ENCODE results near the gene PKIG. TPM values are rescaled to one million over a fixed set of nuclear protein-coding genes. Genes with fewer than 3 reads are reported as not detected.

The PKIG gene
- total and polyA plus RNA-seq, 10 of the 15 experiments (the other 5 are each of a cell fraction or from before 2014, with no cell fraction given), result 5.7 to 82.3 (median 39.7) TPM

DNA sequence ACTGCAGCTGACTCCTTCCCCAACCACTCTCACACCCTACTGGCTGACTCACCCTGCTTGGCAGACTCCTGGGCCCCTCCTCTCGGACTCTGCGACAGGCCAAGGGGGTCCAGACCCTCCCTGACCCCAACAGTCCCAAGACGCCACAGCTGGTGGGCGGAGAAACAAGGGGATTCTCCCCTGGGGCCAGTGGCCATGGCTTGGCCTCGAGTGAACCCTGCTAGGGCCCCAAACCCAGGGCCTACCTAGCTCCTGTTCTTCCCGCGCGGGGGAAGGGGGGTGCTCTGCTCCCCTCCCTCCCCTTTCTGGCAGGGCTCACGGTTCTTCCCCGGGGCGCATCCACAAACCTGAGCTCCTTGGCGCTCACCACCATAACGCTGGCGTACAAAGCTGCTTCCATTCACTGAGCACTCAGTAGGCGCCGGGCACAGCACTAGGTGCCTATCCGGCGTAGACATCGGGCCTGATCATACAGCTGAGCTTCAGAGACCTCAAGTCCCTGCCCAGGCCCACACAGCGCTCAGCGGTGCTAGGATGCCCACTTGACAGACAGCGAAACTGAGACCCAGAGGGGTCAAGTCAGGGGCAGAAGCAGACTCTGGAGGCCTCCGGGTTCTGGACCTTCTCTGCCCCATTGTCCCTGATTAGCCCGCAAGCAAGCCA, 68.5 kb downstream of the PKIG start:
- H3K9me3 ChIP-seq (replicated peaks; ENCODE audit: control insufficient read depth, insufficient read depth, low read length), result no peaks in the 10 kb centered on the region
- DNase-seq (ENCODE audit: low read depth, low spot score) (no peak), FAIRE-seq (no peak), ATAC-seq (peak; percentile 35)
- peak overlapping the region; percentile 83 for H3K27ac ChIP-seq (ENCODE audit: control insufficient read depth, insufficient read depth)
- H3K4me1 ChIP-seq (ENCODE audit: control insufficient read depth, insufficient read depth, low read length), result peaks cover 47% of the 10 kb centered on the region
- ChIA-PET RAD21 (ENCODE audit: unreplicated experiment) (interaction anchor here (0.9 to 5.1 kb wide), 16 partner anchors 8 to 175 kb away, joined by 3 to 55 read pairs (median 5); partner anchors contain the start of genes PKIG and TTPAL), SMC1A (ENCODE audit: uncharacterized antibody, unreplicated experiment) (interaction anchor here (0.6 to 4.3 kb wide), 14 partner anchors 8 to 175 kb away, joined by 3 to 47 read pairs (median 6); partner anchors contain the start of gene TTPAL), CTCF (interaction anchor here (0.6 to 8.5 kb wide), 10 partner anchors 13 to 68 kb away, joined by 3 to 134 read pairs (median 4); partner anchors contain the start of gene PKIG), POLR2A (interaction anchor here (0.7 to 2.5 kb wide), 13 partner anchors 8 to 176 kb away, joined by 3 to 18 read pairs (median 3); partner anchors contain the start of gene PKIG)
- H2AFZ ChIP-seq (ENCODE audit: control insufficient read depth, low read depth, low read length), result peak overlapping the region; percentile 73
- H3K27me3 ChIP-seq (replicated peaks in 1 of 2; ENCODE audit: control insufficient read depth in 2 of 2, insufficient read depth in 2 of 2, low read length in 1 of 2), result no peaks in the 10 kb centered on the region
- intact Hi-C loops (cut with micrococcal nuclease; ENCODE audit: unreplicated experiment), result no loop called here
- H4K20me1 ChIP-seq (ENCODE audit: control insufficient read depth, insufficient read depth), result no peaks in the 10 kb centered on the region
- WGBS (ENCODE audit: insufficient coverage, insufficient replicate concordance, low lambda C conversion rate, missing lambda C conversion rate), result 4% methylated on average over 24 of the region's 24 CpGs
- peaks cover 48% of the 10 kb centered on the region for H3K79me2 ChIP-seq (ENCODE audit: control insufficient read depth, insufficient read depth, low read length)
- in situ Hi-C loops (cut with MboI), result no loop called here
- TF ChIP-seq TCF12 (IDR thresholded peaks at IDR 0.05; ENCODE audit: low read depth, low read length) (0 out of 2 replicates have a peak, but pooled peaks have one; percentile 22), MYC (IDR thresholded peaks at IDR 0.05; ENCODE audit: insufficient read depth, insufficient read length, insufficient replicate concordance, low read length, severe bottlenecking) (no peak), LARP7 (IDR thresholded peaks at IDR 0.05) (peak; percentile 18; the same call in 1 of the 2 replicates), EP300 (IDR thresholded peaks at IDR 0.05; ENCODE audit: borderline replicate concordance in 1 of 2, control insufficient read depth in 1 of 2, low read depth in 2 of 2, low read length in 2 of 2) (no peak), SMARCA5 (IDR thresholded peaks at IDR 0.05) (peak; percentile 74), ESRRA (IDR thresholded peaks at IDR 0.05; ENCODE audit: low read length) (peak; percentile 43; the same call in 1 of the 2 replicates), MEF2B (IDR thresholded peaks at IDR 0.05; ENCODE audit: partially characterized antibody, poor library complexity, severe bottlenecking) (peak; percentile 51), EED (IDR thresholded peaks at IDR 0.05; ENCODE audit: low read depth) (0 out of 2 replicates have a peak, but pooled peaks have one; percentile 21), SPI1 (IDR thresholded peaks at IDR 0.05; ENCODE audit: borderline replicate concordance, insufficient read depth, low read depth, low read length) (no peak), SIN3A (IDR thresholded peaks at IDR 0.05; ENCODE audit: low read depth, low read length) (0 out of 2 replicates have a peak, but pooled peaks have one; percentile 21), NBN (IDR thresholded peaks at IDR 0.05) (0 out of 2 replicates have a peak, but pooled peaks have one; percentile 46)
- H3K36me3 ChIP-seq (ENCODE audit: control insufficient read depth in 2 of 2, insufficient read depth in 2 of 2, low read length in 1 of 2), result no peaks in the 10 kb centered on the region
- no TSS peak for BruUV-seq (replicated peaks)
- H3K4me3 ChIP-seq, result peak overlapping the region; percentile 95
- H3K4me2 ChIP-seq (ENCODE audit: control insufficient read depth, insufficient read depth), result peak overlapping the region; percentile 96
- H3K9ac ChIP-seq (ENCODE audit: control insufficient read depth, insufficient read depth, low read length), result peak overlapping the region; percentile 88
